Tibial artery (tissue), 4 donors: ENCODE data around the gene ARAP1.

Source experiments
- DNase-seq, 2 donors: peaks; one replicate each; pipeline ENCODE4 v3.0.0-alpha.2; 2019
- H3K27ac ChIP-seq, 2 donors: fragments of 200-600 bp; sonication (generic) in 1 of 2; 1 replicate in 1 of 2; 2 replicates in 1 of 2; pipeline ENCODE4 v1.5.1; 2018 to 2019; ENCODE audit warnings: mild to moderate bottlenecking in 1 of 2
- H3K27me3 ChIP-seq, 2 donors: fragments of 200-600 bp; sonication (generic) in 1 of 2; one replicate each; pipeline versions ENCODE4 v1.5.1 to v1.6.0; 2016 to 2019
- H3K36me3 ChIP-seq, 3 donors: fragments of 200-600 bp; sonication (generic) in 2 of 3; one replicate each; pipeline ENCODE4 v1.5.1; 2016 to 2019; ENCODE audit warnings: mild to moderate bottlenecking in 2 of 3
- H3K4me1 ChIP-seq, 4 donors: fragments of 200-600 bp; sonication (generic) in 2 of 4; 1 replicate in 3 of 4; 2 replicates in 1 of 4; pipeline ENCODE4 v1.5.1; 2016 to 2019
- H3K4me3 ChIP-seq, 2 donors: fragments of 200-600 bp; sonication (generic) in 1 of 2; 1 replicate in 1 of 2; 2 replicates in 1 of 2; pipeline ENCODE4 v1.5.1; 2018 to 2019; ENCODE audit warnings: mild to moderate bottlenecking in 2 of 2
- H3K9me3 ChIP-seq, 3 donors: fragments of 200-600 bp; sonication (generic) in 1 of 3; one replicate each; pipeline ENCODE4 v1.5.1; 2016 to 2019
- intact Hi-C: fragments of 100-400 bp; cut with DNase I; formaldehyde crosslinking; loops from one replicate; pipeline ENCODE4 v1.15.0; 2023; ENCODE audit warnings: low total_unique reads
- TF ChIP-seq, protein P1 (sequence below), 2 experiments: fragments of 200-600 bp in 1 of 2; fragments of 450-650 bp in 1 of 2; IDR thresholded peaks; one replicate each; pipeline ENCODE4 v1.5.1; 2017 to 2019; ENCODE audit warnings: antibody characterized with exemption in 2 of 2, mild to moderate bottlenecking in 1 of 2, moderate library complexity in 1 of 2

Gene ARAP1

DNA sequence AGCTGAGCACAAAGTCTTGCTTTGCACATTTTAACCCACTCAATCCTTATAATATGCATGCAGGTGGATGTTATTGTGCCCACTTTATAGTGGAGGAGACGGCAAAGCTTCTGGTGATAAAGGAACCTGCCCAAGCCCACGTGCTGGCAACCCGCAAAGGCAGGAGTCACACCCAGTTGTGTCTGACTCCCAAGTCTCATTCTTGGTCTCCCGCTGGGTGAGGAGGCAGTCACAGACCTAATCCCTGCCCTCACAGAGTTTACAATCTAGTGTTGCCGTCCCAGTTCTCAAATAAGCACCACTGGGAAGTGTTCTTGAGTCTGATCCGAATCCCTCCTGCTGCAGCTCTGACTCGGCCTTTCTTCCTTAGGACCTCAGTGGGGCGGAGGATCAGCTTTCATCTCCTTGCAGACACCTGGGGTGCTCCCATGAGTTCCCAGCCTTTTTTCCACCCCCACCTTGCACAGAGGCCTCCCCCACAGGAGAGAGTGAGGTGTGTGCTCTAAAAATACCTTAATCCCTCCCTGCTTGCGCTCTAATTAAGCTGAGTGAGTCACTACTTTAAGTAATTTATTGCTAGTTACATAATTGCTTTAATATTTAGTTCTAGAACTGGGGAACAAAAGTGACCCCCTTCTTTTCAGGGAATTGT, 93.1 kb downstream of the ARAP1 start:
- intact Hi-C loops: no loop called here
- no peak overlapping the region for H3K4me3 ChIP-seq

DNA sequence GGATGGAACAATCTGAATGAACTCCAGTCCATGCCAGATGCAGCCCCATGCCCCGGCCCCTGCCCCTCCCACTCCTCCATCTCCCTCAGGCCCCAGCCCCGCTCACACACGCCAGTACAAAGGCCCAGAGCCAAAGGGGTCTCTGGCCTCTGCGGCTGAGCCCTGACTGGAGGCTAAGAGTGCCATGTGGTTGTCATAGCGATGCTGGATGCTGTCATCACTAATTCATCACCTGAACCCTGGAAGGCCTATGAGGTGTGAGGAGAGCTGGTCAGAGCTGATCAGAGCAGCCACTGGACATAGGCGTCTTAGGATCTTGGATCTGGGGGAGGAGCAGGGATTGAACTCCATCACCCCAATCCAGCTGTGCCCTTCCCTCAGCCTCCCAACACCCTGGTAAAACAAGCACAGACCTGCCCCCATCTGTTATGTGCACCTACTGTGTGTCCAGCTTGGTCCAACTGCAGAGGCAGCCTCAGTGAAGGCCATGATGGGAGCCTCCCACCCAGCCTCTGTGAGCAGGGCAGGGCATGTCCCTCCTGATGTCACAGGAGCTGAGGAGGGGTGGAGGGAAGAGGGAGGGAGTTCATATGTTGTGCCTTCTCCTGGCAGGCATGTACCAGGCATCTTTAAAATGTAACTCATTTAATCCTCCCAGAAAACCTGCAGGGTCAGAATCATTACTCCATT, 94.7 kb downstream of the ARAP1 start:
- no peaks in the 10 kb centered on the region for H3K36me3 ChIP-seq
- intact Hi-C loops: no loop called here
- H3K9me3 ChIP-seq: no peaks in the 10 kb centered on the region
- no peak for DNase-seq
- H3K27me3 ChIP-seq: peaks cover 0 to 22% of the 10 kb centered on the region in 2 donors
- H3K27ac ChIP-seq: no peak overlapping the region
- H3K4me1 ChIP-seq: no peaks in the 10 kb centered on the region
- TF ChIP-seq, protein P1, sequence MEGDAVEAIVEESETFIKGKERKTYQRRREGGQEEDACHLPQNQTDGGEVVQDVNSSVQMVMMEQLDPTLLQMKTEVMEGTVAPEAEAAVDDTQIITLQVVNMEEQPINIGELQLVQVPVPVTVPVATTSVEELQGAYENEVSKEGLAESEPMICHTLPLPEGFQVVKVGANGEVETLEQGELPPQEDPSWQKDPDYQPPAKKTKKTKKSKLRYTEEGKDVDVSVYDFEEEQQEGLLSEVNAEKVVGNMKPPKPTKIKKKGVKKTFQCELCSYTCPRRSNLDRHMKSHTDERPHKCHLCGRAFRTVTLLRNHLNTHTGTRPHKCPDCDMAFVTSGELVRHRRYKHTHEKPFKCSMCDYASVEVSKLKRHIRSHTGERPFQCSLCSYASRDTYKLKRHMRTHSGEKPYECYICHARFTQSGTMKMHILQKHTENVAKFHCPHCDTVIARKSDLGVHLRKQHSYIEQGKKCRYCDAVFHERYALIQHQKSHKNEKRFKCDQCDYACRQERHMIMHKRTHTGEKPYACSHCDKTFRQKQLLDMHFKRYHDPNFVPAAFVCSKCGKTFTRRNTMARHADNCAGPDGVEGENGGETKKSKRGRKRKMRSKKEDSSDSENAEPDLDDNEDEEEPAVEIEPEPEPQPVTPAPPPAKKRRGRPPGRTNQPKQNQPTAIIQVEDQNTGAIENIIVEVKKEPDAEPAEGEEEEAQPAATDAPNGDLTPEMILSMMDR (IDR thresholded peaks at IDR 0.05): no peak
- H3K4me3 ChIP-seq: no peak overlapping the region

More for the DNA sequence above, 93.1 kb downstream of the ARAP1 start:
- DNase-seq: no peak
- Histone ChIP-seq H3K27ac (no peak overlapping the region), H3K4me1 (no peaks in the 10 kb centered on the region), H3K9me3 (no peaks in the 10 kb centered on the region), H3K27me3 (peaks cover 0 to 33% of the 10 kb centered on the region in 2 donors), H3K36me3 (no peaks in the 10 kb centered on the region)
- TF ChIP-seq, protein P1 (IDR thresholded peaks at IDR 0.05): no peak

- Histone ChIP-seq H3K27ac (no peak overlapping the region), H3K27me3 (peaks cover 0 to 16% of the 10 kb centered on the region in 2 donors), H3K4me1 (no peaks in the 10 kb centered on the region), H3K9me3 (no peaks in the 10 kb centered on the region), H3K4me3 (no peak overlapping the region), H3K36me3 (no peaks in the 10 kb centered on the region)
- TF ChIP-seq, protein P1 (IDR thresholded peaks at IDR 0.05): no peak
- DNase-seq: no peak
- intact Hi-C loops: no loop called here
Measured at GRCh38 chr11:72655896-72656464, 96.2 kb downstream of the ARAP1 start.

DNA sequence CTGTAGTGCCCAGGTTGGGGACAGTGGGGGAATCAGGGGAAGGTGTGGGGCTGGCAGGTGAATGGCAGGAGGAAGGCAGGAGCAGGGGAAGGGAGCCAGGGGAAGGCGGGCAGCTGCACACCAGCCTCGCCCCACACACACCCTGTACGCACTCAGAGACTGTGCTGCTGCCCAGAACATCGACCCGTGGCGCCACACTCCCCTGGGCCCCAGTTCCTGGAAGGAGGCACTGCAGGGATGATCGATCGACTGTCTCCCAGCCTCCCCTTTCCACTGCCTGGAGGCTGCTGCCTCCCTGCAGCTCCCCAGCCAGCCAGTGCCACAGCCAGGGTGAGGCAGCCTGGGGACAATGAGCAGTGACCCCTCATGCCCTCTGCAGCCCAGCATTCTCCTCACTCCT, 97.2 kb downstream of the ARAP1 start:
- Histone ChIP-seq H3K36me3 (no peaks in the 10 kb centered on the region), H3K27me3 (peaks cover 0 to 16% of the 10 kb centered on the region in 2 donors), H3K4me3 (no peak overlapping the region), H3K27ac (no peak overlapping the region), H3K4me1 (no peaks in the 10 kb centered on the region), H3K9me3 (no peaks in the 10 kb centered on the region)
- TF ChIP-seq, protein P1 (IDR thresholded peaks at IDR 0.05): no peak
- DNase-seq: no peak
- intact Hi-C loops: no loop called here

DNA sequence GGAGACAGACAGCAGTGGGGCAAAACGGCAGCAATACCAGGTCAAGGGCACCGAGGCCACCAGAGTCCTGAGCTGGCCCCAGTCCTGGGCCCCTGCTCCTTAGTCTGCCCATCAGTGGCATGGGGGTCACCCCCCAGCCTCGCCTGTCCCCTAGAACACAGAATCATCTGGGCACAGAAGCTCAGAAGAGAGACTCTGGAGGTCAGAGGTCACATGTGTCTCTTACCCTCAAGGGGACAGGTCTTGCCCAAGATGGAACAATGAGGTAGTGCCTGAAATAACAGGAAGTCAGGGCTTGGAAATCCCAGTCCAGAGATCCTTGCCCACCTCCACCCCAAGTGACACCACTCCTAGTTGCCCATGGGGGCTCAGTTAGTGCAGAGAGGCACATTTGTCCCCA, 98.6 kb downstream of the ARAP1 start:
- H3K9me3 ChIP-seq: no peaks in the 10 kb centered on the region
- TF ChIP-seq, protein P1 (IDR thresholded peaks at IDR 0.05): no peak
- no peaks in the 10 kb centered on the region for H3K36me3 ChIP-seq
- no peak overlapping the region for H3K27ac ChIP-seq
- intact Hi-C loops: no loop called here
- H3K27me3 ChIP-seq: peaks cover 0 to 10% of the 10 kb centered on the region in 2 donors
- no peak for DNase-seq
- no peak overlapping the region for H3K4me3 ChIP-seq
- no peaks in the 10 kb centered on the region for H3K4me1 ChIP-seq
